Esophagus squamous epithelium (tissue), 5 donors: ENCODE measurements around the gene CYP26B1. TPM values are rescaled to one million over a fixed set of nuclear protein-coding genes. Genes with fewer than 3 reads are reported as not detected.

ENCODE experiments used
- DNase-seq: peaks from one replicate; lab custom pipeline; 2025; lab: John Stamatoyannopoulos, UW
- H3K27ac ChIP-seq, 4 donors: fragments of 200-600 bp; sonication (generic); one replicate each; pipeline ENCODE4 v1.5.1; 2016 to 2019; ENCODE audit warnings: mild to moderate bottlenecking in 1 of 4
- H3K27me3 ChIP-seq, 4 donors: fragments of 200-600 bp; sonication (generic); 1 replicate in 3 of 4; 2 replicates in 1 of 4; pipeline versions ENCODE4 v1.5.1 to v1.6.0; 2017 to 2021; ENCODE audit warnings: antibody characterized with exemption in 1 of 4
- H3K36me3 ChIP-seq, 3 donors: fragments of 200-600 bp; sonication (generic); one replicate each; pipeline ENCODE4 v1.5.1; 2016 to 2019
- H3K4me1 ChIP-seq, 3 donors: fragments of 200-600 bp; sonication (generic); one replicate each; pipeline ENCODE4 v1.5.1; 2017 to 2019
- H3K4me3 ChIP-seq, 4 donors: fragments of 200-600 bp; sonication (generic); 1 replicate in 3 of 4; 2 replicates in 1 of 4; pipeline ENCODE4 v1.5.1; 2016 to 2019; ENCODE audit warnings: mild to moderate bottlenecking in 2 of 4, moderate library complexity in 1 of 4
- H3K9me3 ChIP-seq, 3 donors: fragments of 200-600 bp; sonication (generic); one replicate each; pipeline ENCODE4 v1.5.1; 2016 to 2019
- POLR2A ChIP-seq, 4 donors: fragments of 450-650 bp; IDR thresholded peaks; one replicate each; pipeline ENCODE4 v1.6.1; 2017; ENCODE audit warnings: antibody characterized with exemption in 4 of 4, mild to moderate bottlenecking in 4 of 4, moderate library complexity in 3 of 4
- WGBS, 2 donors: methylation state at CpG; one replicate each; pipeline ENCODE4 v1.1.5; 2018; 5-methylcytosine and 5-hydroxymethylcytosine counted together
- intact Hi-C: fragments of 100-400 bp; cut with DNase I; formaldehyde crosslinking; loops from one replicate; pipeline ENCODE4 v1.15.0; 2022
- total RNA-seq, 4 donors: library from RNA; depleted of rRNA; stranded (reverse); fragments of >200 nt; gene quantifications; one replicate each; pipeline ENCODE4 v1.1.0, GENCODE V29; 2016
- TF ChIP-seq, protein P1 (sequence below), 6 experiments: fragments of 450-650 bp in 4 of 6; fragments of 200-600 bp in 2 of 6; sonication (generic) in 2 of 6; IDR thresholded peaks; one replicate each; pipeline ENCODE4 v1.5.1; 2016 to 2019; ENCODE audit warnings: antibody characterized with exemption in 6 of 6, mild to moderate bottlenecking in 4 of 6, moderate library complexity in 4 of 6
- donor health status: DM: yes; HTN: yes; CAD: no.

The CYP26B1 gene
- total RNA-seq, 4 donors from 2014 or later = 0.62 to 6.7 (median 1.3) TPM

DNA sequence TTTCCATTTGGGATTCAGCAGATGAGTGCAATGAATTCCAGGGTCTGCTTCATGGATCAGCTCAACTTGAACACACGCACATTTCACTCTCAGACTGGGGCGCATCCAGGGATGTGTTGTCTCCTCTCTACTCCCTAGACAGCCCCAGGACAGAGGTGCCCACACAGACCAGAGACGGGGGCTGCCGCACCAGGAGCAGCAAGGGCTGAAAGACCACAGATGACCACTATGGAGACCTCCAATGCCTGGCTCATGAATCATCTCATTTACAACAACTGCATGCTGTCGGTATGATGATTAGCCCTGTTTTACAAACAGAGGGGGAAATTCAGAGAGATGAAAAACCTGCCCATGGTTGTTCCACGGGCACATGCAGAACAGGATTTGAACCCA is 63.1 kb downstream of the CYP26B1 start:
- H3K27ac ChIP-seq = no peak overlapping the region
- H3K4me1 ChIP-seq = peaks cover 0 to 8% (median 0%) of the 10 kb centered on the region in 3 donors
- no peaks in the 10 kb centered on the region for H3K9me3 ChIP-seq
- no peak overlapping the region for H3K4me3 ChIP-seq
- no peak for DNase-seq
- no peaks in the 10 kb centered on the region for H3K27me3 ChIP-seq
- intact Hi-C loops = no loop called here
- no peaks in the 10 kb centered on the region for H3K36me3 ChIP-seq
- WGBS, 2 donors = 54 to 72% methylated on average over 4 to 6 of the region's 6 CpGs
- TF ChIP-seq, protein P1, sequence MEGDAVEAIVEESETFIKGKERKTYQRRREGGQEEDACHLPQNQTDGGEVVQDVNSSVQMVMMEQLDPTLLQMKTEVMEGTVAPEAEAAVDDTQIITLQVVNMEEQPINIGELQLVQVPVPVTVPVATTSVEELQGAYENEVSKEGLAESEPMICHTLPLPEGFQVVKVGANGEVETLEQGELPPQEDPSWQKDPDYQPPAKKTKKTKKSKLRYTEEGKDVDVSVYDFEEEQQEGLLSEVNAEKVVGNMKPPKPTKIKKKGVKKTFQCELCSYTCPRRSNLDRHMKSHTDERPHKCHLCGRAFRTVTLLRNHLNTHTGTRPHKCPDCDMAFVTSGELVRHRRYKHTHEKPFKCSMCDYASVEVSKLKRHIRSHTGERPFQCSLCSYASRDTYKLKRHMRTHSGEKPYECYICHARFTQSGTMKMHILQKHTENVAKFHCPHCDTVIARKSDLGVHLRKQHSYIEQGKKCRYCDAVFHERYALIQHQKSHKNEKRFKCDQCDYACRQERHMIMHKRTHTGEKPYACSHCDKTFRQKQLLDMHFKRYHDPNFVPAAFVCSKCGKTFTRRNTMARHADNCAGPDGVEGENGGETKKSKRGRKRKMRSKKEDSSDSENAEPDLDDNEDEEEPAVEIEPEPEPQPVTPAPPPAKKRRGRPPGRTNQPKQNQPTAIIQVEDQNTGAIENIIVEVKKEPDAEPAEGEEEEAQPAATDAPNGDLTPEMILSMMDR (IDR thresholded peaks at IDR 0.05) = no peak
- no peak for TF ChIP-seq POLR2A (IDR thresholded peaks at IDR 0.05)

DNA sequence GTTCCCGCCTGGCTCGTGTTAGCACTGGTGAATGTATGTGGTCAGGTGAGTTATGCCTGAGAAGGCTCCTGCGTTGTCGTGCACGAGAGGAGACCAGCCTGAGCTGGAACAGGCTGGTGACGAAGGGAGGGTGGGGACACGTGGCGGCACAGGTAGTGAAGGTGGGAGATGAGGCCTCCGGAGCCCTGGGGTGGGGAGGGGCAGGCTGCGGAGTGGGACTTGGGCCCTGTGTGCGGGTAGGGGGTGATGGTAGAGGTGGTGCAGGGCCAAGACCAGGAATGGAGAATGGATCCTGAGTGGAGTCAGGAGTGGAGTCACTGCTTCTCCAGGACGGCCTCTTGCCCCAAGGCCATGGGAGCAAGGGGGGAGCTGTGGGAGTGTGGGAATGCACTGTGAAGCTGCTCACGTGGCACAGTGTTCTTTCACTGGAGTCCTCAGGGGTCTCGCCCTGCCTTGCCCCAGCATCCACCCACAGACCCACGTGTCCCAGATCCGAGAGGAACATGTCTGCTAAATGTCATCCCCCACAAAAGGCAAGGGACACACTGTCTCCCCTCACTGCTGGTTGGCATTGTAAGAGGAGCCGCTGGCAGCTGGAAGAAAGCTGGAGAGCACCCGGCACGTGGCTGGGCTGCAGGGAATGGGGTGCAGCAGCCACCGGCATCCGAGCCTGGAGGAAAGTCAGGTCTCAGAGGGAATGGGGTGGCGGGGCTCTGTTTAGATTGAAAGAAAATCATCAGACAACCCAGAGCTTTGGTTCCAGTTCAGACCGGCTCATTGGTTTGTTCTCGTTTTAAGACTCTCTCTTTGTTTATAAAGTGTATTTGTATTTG is 63.7 kb downstream of the CYP26B1 start:
- DNase-seq = no peak
- Histone ChIP-seq H3K9me3 (no peaks in the 10 kb centered on the region), H3K27ac (no peak overlapping the region), H3K4me1 (peaks cover 0 to 8% (median 0%) of the 10 kb centered on the region in 3 donors), H3K27me3 (no peaks in the 10 kb centered on the region), H3K4me3 (no peak overlapping the region), H3K36me3 (no peaks in the 10 kb centered on the region)
- WGBS, 2 donors = 68 to 75% methylated on average over 19 of the region's 24 CpGs
- intact Hi-C loops = no loop called here
- TF ChIP-seq, protein P1 (IDR thresholded peaks at IDR 0.05) = no peak

DNA sequence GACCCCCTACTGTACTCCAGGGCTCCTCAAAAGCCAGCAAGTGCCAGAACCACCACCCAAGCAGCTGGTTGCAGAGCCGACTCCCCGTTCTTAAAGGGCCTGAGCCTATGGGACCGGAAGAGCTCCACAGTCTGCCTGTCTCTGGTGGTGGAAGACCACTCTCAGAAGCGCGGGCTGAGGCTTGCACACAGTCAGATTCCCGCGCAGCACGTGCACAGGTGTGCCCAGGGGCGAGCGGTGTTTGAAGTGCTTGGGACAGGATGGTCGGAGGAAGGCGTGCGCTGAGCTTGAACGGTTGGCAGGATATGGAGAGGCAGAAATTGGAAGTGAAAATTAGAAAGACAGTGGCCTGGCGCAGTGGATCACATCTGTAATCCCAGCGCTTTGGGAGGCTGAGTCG is 64.8 kb downstream of the CYP26B1 start:
- DNase-seq = no peak
- Histone ChIP-seq H3K4me3 (no peak overlapping the region), H3K27ac (no peak overlapping the region), H3K9me3 (no peaks in the 10 kb centered on the region), H3K4me1 (peaks cover 0 to 8% (median 0%) of the 10 kb centered on the region in 3 donors), H3K36me3 (no peaks in the 10 kb centered on the region), H3K27me3 (no peaks in the 10 kb centered on the region)
- intact Hi-C loops = no loop called here
- 92 to 94% methylated on average over 8 to 11 of the region's 17 CpGs for WGBS, 2 donors
- TF ChIP-seq, protein P1 (IDR thresholded peaks at IDR 0.05) = no peak
- TF ChIP-seq POLR2A (IDR thresholded peaks at IDR 0.05) = no peak

- DNase-seq = no peak
Observed at GRCh38 chr2:72082021-72082601, 65.6 kb downstream of the CYP26B1 start.

More at GRCh38 chr2:72082021-72082601, 65.6 kb downstream of the CYP26B1 start:
- no peaks in the 10 kb centered on the region for H3K9me3 ChIP-seq
- no peak overlapping the region for H3K4me3 ChIP-seq
- TF ChIP-seq, protein P1 (IDR thresholded peaks at IDR 0.05) = no peak
- TF ChIP-seq POLR2A (IDR thresholded peaks at IDR 0.05) = no peak
- no peak overlapping the region for H3K27ac ChIP-seq
- WGBS, 2 donors = 93 to 98% methylated on average over 8 to 9 of the region's 12 CpGs
- H3K4me1 ChIP-seq = peaks cover 0 to 8% (median 0%) of the 10 kb centered on the region in 3 donors
- no peaks in the 10 kb centered on the region for H3K27me3 ChIP-seq
- intact Hi-C loops = no loop called here
- H3K36me3 ChIP-seq = no peaks in the 10 kb centered on the region
